Transverse colon (tissue), 4 donors: ENCODE data around the gene MAP2K5. TPM values are rescaled to one million over a fixed set of nuclear protein-coding genes. Genes with fewer than 3 reads are reported as not detected.

Source experiments
- DNase-seq: peaks from one replicate; pipeline ENCODE4 v3.0.0-alpha.2; 2019
- H3K27ac ChIP-seq, 4 donors: fragments of 200-600 bp; sonication (generic); 2 replicates each; pipeline ENCODE4 v1.5.1; 2016 to 2018; ENCODE audit warnings: inconsistent platforms in 4 of 4
- H3K27me3 ChIP-seq: fragments of 200-600 bp; sonication (generic); 2 replicates; pipeline ENCODE4 v1.5.1; 2017; ENCODE audit warnings: inconsistent platforms
- H3K36me3 ChIP-seq, 4 donors: fragments of 200-600 bp; sonication (generic); 2 replicates each; pipeline ENCODE4 v1.5.1; 2017 to 2019; ENCODE audit warnings: inconsistent platforms in 4 of 4
- H3K4me1 ChIP-seq, 4 donors: fragments of 200-600 bp; sonication (generic); 2 replicates each; pipeline ENCODE4 v1.5.1; 2017 to 2020; ENCODE audit warnings: inconsistent platforms in 4 of 4
- H3K4me3 ChIP-seq, 4 donors: fragments of 200-600 bp; sonication (generic); 1 replicate in 1 of 4; 2 replicates in 3 of 4; pipeline versions ENCODE4 v1.5.1 to v1.6.1; 2017 to 2019; ENCODE audit warnings: inconsistent platforms in 4 of 4
- H3K9me3 ChIP-seq, 2 donors: fragments of 200-600 bp; sonication (generic); 2 replicates each; pipeline ENCODE4 v1.5.1; 2017 to 2019; ENCODE audit warnings: inconsistent platforms in 2 of 2
- CTCF ChIP-seq, 5 experiments: fragments of 200-600 bp in 3 of 5; fragments of 450-650 bp in 2 of 5; sonication (generic) in 3 of 5; IDR thresholded peaks; 1 replicate in 2 of 5; 2 replicates in 3 of 5; pipeline ENCODE4 v1.5.1; 2016 to 2017; ENCODE audit warnings: antibody characterized with exemption in 5 of 5, inconsistent platforms in 3 of 5, mild to moderate bottlenecking in 2 of 5, moderate library complexity in 1 of 5
- EP300 ChIP-seq: sonication (generic); formaldehyde crosslinking; IDR thresholded peaks from one replicate; pipeline ENCODE4 v1.6.1; 2017; ENCODE audit warnings: antibody characterized with exemption, low read depth
- POLR2A ChIP-seq: fragments of 450-650 bp; IDR thresholded peaks from one replicate; pipeline ENCODE4 v1.6.1; 2016; ENCODE audit warnings: antibody characterized with exemption, mild to moderate bottlenecking, moderate library complexity
- POLR2AphosphoS5 ChIP-seq, 3 donors: sonication (generic); formaldehyde crosslinking; IDR thresholded peaks; one replicate each; pipeline ENCODE4 v1.6.1; 2016; ENCODE audit warnings: antibody characterized with exemption in 3 of 3
- WGBS, 2 donors: methylation state at CpG; one replicate each; pipeline ENCODE4 v1.1.5; 2018; ENCODE audit warnings: low coverage in 1 of 2; 5-methylcytosine and 5-hydroxymethylcytosine counted together
- in situ Hi-C, 4 donors: fragments of 200-750 bp; cut with MboI; loops; one replicate each; pipeline versions ENCODE4 v1.15.0 to v1.15.1; 2017; ENCODE audit warnings: low sequenced_read_pairs in 3 of 4, low pct_ligation_motif_present in 1 of 4, low pct_unique_long_range_greater_than_20kb in 1 of 4
- intact Hi-C: fragments of 100-400 bp; cut with DNase I; formaldehyde crosslinking; loops from one replicate; pipeline ENCODE4 v1.15.1; 2023; ENCODE audit warnings: low total_unique reads
- total RNA-seq, 4 donors: library from RNA; depleted of rRNA; stranded (reverse); fragments of >200 nt; gene quantifications; one replicate each; pipeline ENCODE4 v1.1.0, GENCODE V29; 2016

Gene MAP2K5
- total RNA-seq, 4 donors from 2014 or later: 19.8 to 320 (median 21.1) TPM

- no peak overlapping the region for H3K4me3 ChIP-seq
- no peak overlapping the region for H3K27ac ChIP-seq
- TF ChIP-seq POLR2AphosphoS5 (IDR thresholded peaks at IDR 0.05): no peak
- no peak for TF ChIP-seq POLR2A
- TF ChIP-seq CTCF (IDR thresholded peaks at IDR 0.05): no peak
- TF ChIP-seq EP300: no peak
- WGBS, 2 donors: 83% methylated on average over 3 of the region's 3 CpGs; no CpG with 5 or more reads in 1 of the 2 donors
- peaks cover 7 to 44% (median 14%) of the 10 kb centered on the region in 4 donors for H3K4me1 ChIP-seq
- H3K9me3 ChIP-seq: no peaks in the 10 kb centered on the region
- H3K36me3 ChIP-seq: no peaks in the 10 kb centered on the region
- DNase-seq: no peak
- H3K27me3 ChIP-seq: no peaks in the 10 kb centered on the region
- intact Hi-C loops (no loop called here), in situ Hi-C loops (no loop called here)
These were observed 30.7 kb downstream of the MAP2K5 start for GRCh38 chr15:67573194-67573593.

GRCh38 chr15:67575039-67575502 lies 32.6 kb downstream of the MAP2K5 start:
- DNase-seq: no peak
- Histone ChIP-seq H3K36me3 (no peaks in the 10 kb centered on the region), H3K4me3 (no peak overlapping the region), H3K4me1 (peaks cover 2 to 26% (median 5%) of the 10 kb centered on the region in 4 donors), H3K9me3 (no peaks in the 10 kb centered on the region), H3K27me3 (no peaks in the 10 kb centered on the region), H3K27ac (no peak overlapping the region)
- 74 to 96% methylated on average over 4 of the region's 4 CpGs for WGBS, 2 donors
- no peak for TF ChIP-seq EP300
- TF ChIP-seq CTCF (IDR thresholded peaks at IDR 0.05): no peak
- TF ChIP-seq POLR2AphosphoS5 (IDR thresholded peaks at IDR 0.05): no peak
- TF ChIP-seq POLR2A: no peak
- intact Hi-C loops: no loop called here
- in situ Hi-C loops: no loop called here

GRCh38 chr15:67578020-67578600 lies 35.6 kb downstream of the MAP2K5 start:
- H3K27me3 ChIP-seq: no peaks in the 10 kb centered on the region
- intact Hi-C loops: no loop called here
- no peaks in the 10 kb centered on the region for H3K9me3 ChIP-seq
- H3K4me1 ChIP-seq: no peaks in the 10 kb centered on the region
- no peak for TF ChIP-seq EP300
- TF ChIP-seq POLR2A: no peak
- no peak for TF ChIP-seq CTCF (IDR thresholded peaks at IDR 0.05)
- no peak for TF ChIP-seq POLR2AphosphoS5 (IDR thresholded peaks at IDR 0.05)
- H3K27ac ChIP-seq: no peak overlapping the region
- DNase-seq: no peak
- H3K4me3 ChIP-seq: no peak overlapping the region
- 83 to 90% methylated on average over 2 to 4 of the region's 4 CpGs for whole genome bisulfite sequencing, 2 donors
- in situ Hi-C loops: no loop called here
- no peaks in the 10 kb centered on the region for H3K36me3 ChIP-seq

- TF ChIP-seq EP300 (no peak), CTCF (IDR thresholded peaks at IDR 0.05) (no peak), POLR2A (no peak), POLR2AphosphoS5 (IDR thresholded peaks at IDR 0.05) (no peak)
- no peaks in the 10 kb centered on the region for H3K4me1 ChIP-seq
- no peak overlapping the region for H3K4me3 ChIP-seq
- no peaks in the 10 kb centered on the region for H3K27me3 ChIP-seq
- H3K27ac ChIP-seq: no peak overlapping the region
- H3K9me3 ChIP-seq: no peaks in the 10 kb centered on the region
- intact Hi-C loops (no loop called here), in situ Hi-C loops (no loop called here)
- 94 to 98% methylated on average over 5 of the region's 5 CpGs for WGBS, 2 donors
- DNase-seq: no peak
- no peaks in the 10 kb centered on the region for H3K36me3 ChIP-seq
These were observed 36.7 kb downstream of the MAP2K5 start for GRCh38 chr15:67579164-67579563.
